Mesendoderm (in vitro differentiated cells): ENCODE data around the gene UBAC2. TPM values are rescaled to one million over a fixed set of nuclear protein-coding genes. Genes with fewer than 3 reads are reported as not detected.
A peak's percentile ranks its signal among the peaks of the same experiment; 100 is the strongest.

Source experiments
- DNase-seq: peaks from one replicate; pipeline ENCODE4 v3.0.0; 2013
- H2AK5ac ChIP-seq: 2 replicates; pipeline ENCODE4 v1.6.1; 2013; ENCODE audit warnings: low read length, inconsistent platforms
- H2BK120ac ChIP-seq: 2 replicates; pipeline ENCODE4 v1.6.1; 2013; ENCODE audit warnings: low read depth, mild to moderate bottlenecking, low read length, moderate library complexity, mixed read lengths
- H2BK15ac ChIP-seq: replicated peaks from 2 replicates; pipeline ENCODE4 v1.6.1; 2013; ENCODE audit warnings: low read depth, mild to moderate bottlenecking, moderate library complexity
- H2BK5ac ChIP-seq: 2 replicates; pipeline ENCODE4 v1.6.1; 2013; ENCODE audit warnings: low read length, inconsistent platforms
- H3K18ac ChIP-seq: 2 replicates; pipeline ENCODE4 v1.6.1; 2013; ENCODE audit warnings: mild to moderate bottlenecking, low read length, mixed read lengths
- H3K23ac ChIP-seq: one replicate; pipeline ENCODE4 v1.6.1; 2013; ENCODE audit warnings: low read length
- H3K27ac ChIP-seq: 2 replicates; pipeline ENCODE4 v1.5.1; 2013; ENCODE audit warnings: low read depth, mild to moderate bottlenecking, inconsistent platforms, low read length, moderate library complexity
- H3K27me3 ChIP-seq: 2 replicates; pipeline ENCODE4 v1.6.1; 2013; ENCODE audit warnings: low read length, control low read depth, mild to moderate bottlenecking, inconsistent platforms; ENCODE audit not compliant: insufficient read depth, poor library complexity
- H3K36me3 ChIP-seq: 2 replicates; pipeline ENCODE4 v1.6.1; 2013; ENCODE audit warnings: low read length, inconsistent platforms; ENCODE audit not compliant: control insufficient read depth, insufficient read depth
- H3K4ac ChIP-seq: one replicate; pipeline ENCODE4 v1.6.1; 2013; ENCODE audit warnings: low read depth, mild to moderate bottlenecking, low read length, moderate library complexity
- H3K4me1 ChIP-seq: 2 replicates; pipeline ENCODE4 v1.6.1; 2013; ENCODE audit warnings: low read depth, low read length, inconsistent platforms; ENCODE audit not compliant: control insufficient read depth
- H3K4me2 ChIP-seq: 2 replicates; pipeline ENCODE4 v1.6.1; 2013; ENCODE audit warnings: low read length
- H3K4me3 ChIP-seq: 2 replicates; pipeline ENCODE4 v1.5.1; 2013; ENCODE audit warnings: mild to moderate bottlenecking, low read length
- H3K56ac ChIP-seq: one replicate; pipeline ENCODE4 v1.6.1; 2013; ENCODE audit warnings: low read length
- H3K79me1 ChIP-seq: 2 replicates; pipeline ENCODE4 v1.6.1; 2013; ENCODE audit warnings: low read length, inconsistent platforms
- H3K79me2 ChIP-seq: 2 replicates; pipeline ENCODE4 v1.6.1; 2013; ENCODE audit warnings: mild to moderate bottlenecking, low read length; ENCODE audit not compliant: control insufficient read depth, insufficient read depth
- H3K9ac ChIP-seq: 2 replicates; pipeline ENCODE4 v1.6.1; 2013; ENCODE audit warnings: low read length, inconsistent platforms
- H4K5ac ChIP-seq: one replicate; pipeline ENCODE4 v1.6.1; 2013; ENCODE audit warnings: low read length
- H4K8ac ChIP-seq: one replicate; pipeline ENCODE4 v1.6.1; 2013; ENCODE audit warnings: low read depth, mild to moderate bottlenecking, control low read depth, low read length, moderate library complexity
- WGBS: extraction: QIAGEN DNeasy Blood & Tissue Kit; methylation state at CpG from one replicate; pipeline ENCODE4 v1.1.7; 2013; ENCODE audit warnings: low lambda C conversion rate, missing lambda C conversion rate; ENCODE audit not compliant: insufficient coverage; ENCODE audit errors: extremely low coverage; 5-methylcytosine and 5-hydroxymethylcytosine counted together
- polyA plus RNA-seq, 2 experiments: library from polyadenylated mRNA; stranded (reverse); fragments of 200-250 nt; gene quantifications; one replicate each; pipeline ENCODE4 v1.2.3, GENCODE V29; 2013

Gene UBAC2
- polyA plus RNA-seq (2013, experiment 1 of 2), result 39.5 TPM
- polyA plus RNA-seq (2013, experiment 2 of 2), result 37.8 TPM

GRCh38 chr13:99200432-99201167, at the start of gene UBAC2:
TSS of gene UBAC2 (plus strand) at chr13:99200854. CDS start at chr13:99200909, 55 bp downstream.
- no CpG with 5 or more reads among the region's 76 CpGs for WGBS
- H3K4ac ChIP-seq, result peak within 1 kb of the TSS; percentile 93

GRCh38 chr13:99151516-99151915, 49.1 kb upstream of the UBAC2 start:
- no peak overlapping the region for H3K9ac ChIP-seq
- H4K8ac ChIP-seq, result no peak overlapping the region
- no peak overlapping the region for H3K4me3 ChIP-seq
- no peak for DNase-seq
- H3K18ac ChIP-seq, result no peak overlapping the region
- no peak overlapping the region for H2BK15ac ChIP-seq
- H2BK120ac ChIP-seq, result no peak overlapping the region
- H3K4me2 ChIP-seq, result no peak overlapping the region
- no peak overlapping the region for H3K23ac ChIP-seq
- H4K5ac ChIP-seq, result no peak overlapping the region
- no peaks in the 10 kb centered on the region for H3K27me3 ChIP-seq
- H3K56ac ChIP-seq, result no peak overlapping the region
- no CpG with 5 or more reads among the region's 4 CpGs for WGBS
- H3K36me3 ChIP-seq, result no peaks in the 10 kb centered on the region
- no peak overlapping the region for H2BK5ac ChIP-seq
- H3K4me1 ChIP-seq, result no peaks in the 10 kb centered on the region
- no peaks in the 10 kb centered on the region for H3K79me1 ChIP-seq
- no peaks in the 10 kb centered on the region for H3K79me2 ChIP-seq
- H2AK5ac ChIP-seq, result no peak overlapping the region
- H3K27ac ChIP-seq, result no peak overlapping the region
- no peak overlapping the region for H3K4ac ChIP-seq

More at GRCh38 chr13:99200432-99201167, at the start of gene UBAC2:
- peak within 1 kb of the TSS; percentile 99 for H4K8ac ChIP-seq
- H3K79me1 ChIP-seq, result peaks cover 11% of the 10 kb centered on the region
- H3K56ac ChIP-seq, result peak within 1 kb of the TSS; percentile 99
- peak within 1 kb of the TSS; percentile 98 for H3K18ac ChIP-seq
- H3K79me2 ChIP-seq, result peaks cover 29% of the 10 kb centered on the region
- no peak within 1 kb of the TSS for H2AK5ac ChIP-seq
- H3K27ac ChIP-seq, result peak within 1 kb of the TSS; percentile 62
- H4K5ac ChIP-seq, result peak within 1 kb of the TSS; percentile 40
- H3K36me3 ChIP-seq, result no peaks in the 10 kb centered on the region
- H3K9ac ChIP-seq, result peak within 1 kb of the TSS; percentile 96
- peak within 1 kb of the TSS; percentile 44 for H3K4me2 ChIP-seq
- peaks cover 4% of the 10 kb centered on the region for H3K4me1 ChIP-seq
- peak within 1 kb of the TSS; percentile 47 for H2BK5ac ChIP-seq
- peak; percentile 96 for DNase-seq
- no peaks in the 10 kb centered on the region for H3K27me3 ChIP-seq
- H2BK15ac ChIP-seq, result no peak within 1 kb of the TSS
- H3K4me3 ChIP-seq, result peak within 1 kb of the TSS; percentile 83
- H2BK120ac ChIP-seq, result peak within 1 kb of the TSS; percentile 32
- peak within 1 kb of the TSS; percentile 52 for H3K23ac ChIP-seq

- no peaks in the 10 kb centered on the region for H3K27me3 ChIP-seq
- no peak overlapping the region for H3K27ac ChIP-seq
- H3K56ac ChIP-seq, result no peak overlapping the region
- DNase-seq, result no peak
- no peak overlapping the region for H4K5ac ChIP-seq
- no peaks in the 10 kb centered on the region for H3K36me3 ChIP-seq
- no peak overlapping the region for H3K9ac ChIP-seq
- no peaks in the 10 kb centered on the region for H3K79me1 ChIP-seq
- no peak overlapping the region for H2AK5ac ChIP-seq
- H3K23ac ChIP-seq, result no peak overlapping the region
- no peak overlapping the region for H3K4me3 ChIP-seq
- H2BK5ac ChIP-seq, result no peak overlapping the region
- H4K8ac ChIP-seq, result no peak overlapping the region
- H3K4me2 ChIP-seq, result no peak overlapping the region
- H3K4ac ChIP-seq, result no peak overlapping the region
- H2BK120ac ChIP-seq, result no peak overlapping the region
- H3K79me2 ChIP-seq, result no peaks in the 10 kb centered on the region
- no CpG with 5 or more reads among the region's 1 CpG for WGBS
- H2BK15ac ChIP-seq, result no peak overlapping the region
- no peak overlapping the region for H3K18ac ChIP-seq
- H3K4me1 ChIP-seq, result no peaks in the 10 kb centered on the region
Observed at GRCh38 chr13:99153219-99153618, 47.4 kb upstream of the UBAC2 start.

GRCh38 chr13:99154064-99154463, 46.6 kb upstream of the UBAC2 start:
- no peak overlapping the region for H4K5ac ChIP-seq
- no peak overlapping the region for H2BK15ac ChIP-seq
- H3K4me1 ChIP-seq, result no peaks in the 10 kb centered on the region
- H3K4ac ChIP-seq, result no peak overlapping the region
- H3K23ac ChIP-seq, result no peak overlapping the region
- H3K18ac ChIP-seq, result no peak overlapping the region
- no peak overlapping the region for H2BK5ac ChIP-seq
- no peak overlapping the region for H2AK5ac ChIP-seq
- H3K4me3 ChIP-seq, result no peak overlapping the region
- peak; percentile 29 for DNase-seq
- no peaks in the 10 kb centered on the region for H3K36me3 ChIP-seq
- no peaks in the 10 kb centered on the region for H3K79me1 ChIP-seq
- H3K4me2 ChIP-seq, result no peak overlapping the region
- H4K8ac ChIP-seq, result no peak overlapping the region
- H3K27ac ChIP-seq, result no peak overlapping the region
- H2BK120ac ChIP-seq, result no peak overlapping the region
- WGBS, result no CpG with 5 or more reads among the region's 2 CpGs
- no peaks in the 10 kb centered on the region for H3K27me3 ChIP-seq
- H3K79me2 ChIP-seq, result no peaks in the 10 kb centered on the region
- H3K9ac ChIP-seq, result no peak overlapping the region
- no peak overlapping the region for H3K56ac ChIP-seq

- Histone ChIP-seq H4K5ac (no peak overlapping the region), H3K36me3 (no peaks in the 10 kb centered on the region), H3K56ac (no peak overlapping the region), H3K27ac (no peak overlapping the region), H3K23ac (no peak overlapping the region), H3K79me1 (no peaks in the 10 kb centered on the region), H2AK5ac (no peak overlapping the region), H3K4ac (no peak overlapping the region), H3K18ac (no peak overlapping the region), H2BK5ac (no peak overlapping the region), H2BK120ac (no peak overlapping the region), H3K4me2 (no peak overlapping the region), H3K79me2 (no peaks in the 10 kb centered on the region), H3K4me1 (no peaks in the 10 kb centered on the region), H3K4me3 (no peak overlapping the region), H3K27me3 (no peaks in the 10 kb centered on the region), H3K9ac (no peak overlapping the region), H4K8ac (no peak overlapping the region), H2BK15ac (no peak overlapping the region)
- no peak for DNase-seq
- no CpG with 5 or more reads among the region's 5 CpGs for WGBS
Observed at GRCh38 chr13:99155821-99156220, 44.8 kb upstream of the UBAC2 start.
